Smooth muscle cell (in vitro differentiated cells): ENCODE data around the gene KCNAB1. TPM values are rescaled to one million over a fixed set of nuclear protein-coding genes. Genes with fewer than 3 reads are reported as not detected.
"Not testable (repeated sequence)": the region's sequence is repeated elsewhere in the genome, so short reads cannot be mapped to it uniquely, and the experiment has no call there.

Experiments used
- DNase-seq: peaks from one replicate; lab custom pipeline; 2025; ENCODE audit not compliant: unreplicated experiment; lab: John Stamatoyannopoulos, UW
- H2AFZ ChIP-seq: fragments of 200-600 bp; sonication (generic); 2 replicates; pipeline ENCODE4 v1.6.0; 2016; ENCODE audit warnings: antibody characterized with exemption, low read depth, mild to moderate bottlenecking
- H3F3A ChIP-seq: fragments of 200-600 bp; sonication (generic); 2 replicates; pipeline ENCODE4 v1.6.0; 2017; ENCODE audit warnings: antibody characterized with exemption, low read depth
- H3K27ac ChIP-seq: fragments of 200-600 bp; sonication (generic); 2 replicates; pipeline ENCODE4 v1.5.1; 2016; ENCODE audit warnings: low read depth, mild to moderate bottlenecking
- H3K27me3 ChIP-seq: fragments of 200-600 bp; sonication (generic); 2 replicates; pipeline ENCODE4 v1.6.1; 2016; ENCODE audit warnings: low read depth, mild to moderate bottlenecking
- H3K36me3 ChIP-seq: fragments of 200-600 bp; sonication (generic); 2 replicates; pipeline ENCODE4 v1.5.1; 2016; ENCODE audit warnings: low read depth
- H3K4me1 ChIP-seq: fragments of 200-600 bp; sonication (generic); 2 replicates; pipeline ENCODE4 v1.5.1; 2016; ENCODE audit warnings: low read depth
- H3K4me2 ChIP-seq: fragments of 200-600 bp; sonication (generic); 2 replicates; pipeline ENCODE4 v1.6.0; 2016; ENCODE audit warnings: mild to moderate bottlenecking
- H3K4me3 ChIP-seq: fragments of 200-600 bp; sonication (generic); 2 replicates; pipeline ENCODE4 v1.5.1; 2016; ENCODE audit warnings: mild to moderate bottlenecking
- H3K79me2 ChIP-seq: fragments of 200-600 bp; sonication (generic); 2 replicates; pipeline ENCODE4 v1.6.0; 2016; ENCODE audit warnings: low read depth, mild to moderate bottlenecking
- H3K9ac ChIP-seq: fragments of 200-600 bp; sonication (generic); 2 replicates; pipeline ENCODE4 v1.6.0; 2016; ENCODE audit warnings: low read depth
- H3K9me3 ChIP-seq: fragments of 200-600 bp; sonication (generic); replicated peaks from 2 replicates; pipeline ENCODE4 v1.5.1; 2016; ENCODE audit warnings: low read depth
- H4K20me1 ChIP-seq: fragments of 200-600 bp; sonication (generic); 2 replicates; pipeline ENCODE4 v1.6.0; 2016; ENCODE audit warnings: low read depth
- WGBS: methylation state at CpG from one replicate; pipeline ENCODE4 v1.1.7; 2016; ENCODE audit warnings: low lambda C conversion rate; 5-methylcytosine and 5-hydroxymethylcytosine counted together
- polyA plus RNA-seq: library from polyadenylated mRNA; unstranded; fragments of >200 nt; fragmentation: Nextera tagmentation; extraction: Ambion mirVana; gene quantifications from 2 replicates; pipeline ENCODE4 v1.2.1, GENCODE V29; 2016
- total RNA-seq: library from RNA; depleted of rRNA; stranded (reverse); fragments of >200 nt; gene quantifications from 2 replicates; pipeline ENCODE4 v1.2.3, GENCODE V29; 2014
- TF ChIP-seq, protein P1 (sequence below): fragments of 200-600 bp; sonication (generic); IDR thresholded peaks from 2 replicates; pipeline ENCODE4 v1.5.1; 2017; ENCODE audit warnings: borderline replicate concordance, mild to moderate bottlenecking, antibody characterized with exemption; ENCODE audit not compliant: insufficient read depth, poor library complexity, severe bottlenecking

The KCNAB1 gene
- total and polyA plus RNA-seq, 2 experiments from 2014 or later: 0.36 to 1.0 TPM

DNA sequence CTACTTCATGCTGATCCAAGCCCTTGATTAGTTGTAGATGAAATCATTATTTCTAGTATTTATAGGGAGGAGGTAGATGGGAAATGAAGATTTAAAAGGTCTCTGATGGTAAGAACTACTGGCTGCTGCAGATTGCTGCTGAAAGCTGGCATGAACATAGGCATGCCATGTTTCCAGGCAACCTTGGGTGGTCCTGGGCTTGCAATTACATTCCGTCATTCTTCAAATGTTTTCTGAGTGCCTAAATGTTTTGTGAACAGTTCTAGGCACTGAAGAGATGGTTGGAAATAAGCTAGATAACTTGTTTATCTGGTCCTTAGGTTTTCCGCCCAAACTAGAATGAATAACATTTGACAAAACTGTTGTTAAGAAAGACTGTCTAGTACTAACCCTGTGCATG lies 95.8 kb downstream of the KCNAB1 start:
- no peak overlapping the region for H3K9ac ChIP-seq
- H3K79me2 ChIP-seq: no peaks in the 10 kb centered on the region
- no peak overlapping the region for H3K4me3 ChIP-seq
- H3K27me3 ChIP-seq: no peaks in the 10 kb centered on the region
- H2AFZ ChIP-seq: no peak overlapping the region
- H3F3A ChIP-seq: peaks cover 15% of the 10 kb centered on the region
- 79% methylated on average over 2 of the region's 2 CpGs for WGBS
- TF ChIP-seq, protein P1, sequence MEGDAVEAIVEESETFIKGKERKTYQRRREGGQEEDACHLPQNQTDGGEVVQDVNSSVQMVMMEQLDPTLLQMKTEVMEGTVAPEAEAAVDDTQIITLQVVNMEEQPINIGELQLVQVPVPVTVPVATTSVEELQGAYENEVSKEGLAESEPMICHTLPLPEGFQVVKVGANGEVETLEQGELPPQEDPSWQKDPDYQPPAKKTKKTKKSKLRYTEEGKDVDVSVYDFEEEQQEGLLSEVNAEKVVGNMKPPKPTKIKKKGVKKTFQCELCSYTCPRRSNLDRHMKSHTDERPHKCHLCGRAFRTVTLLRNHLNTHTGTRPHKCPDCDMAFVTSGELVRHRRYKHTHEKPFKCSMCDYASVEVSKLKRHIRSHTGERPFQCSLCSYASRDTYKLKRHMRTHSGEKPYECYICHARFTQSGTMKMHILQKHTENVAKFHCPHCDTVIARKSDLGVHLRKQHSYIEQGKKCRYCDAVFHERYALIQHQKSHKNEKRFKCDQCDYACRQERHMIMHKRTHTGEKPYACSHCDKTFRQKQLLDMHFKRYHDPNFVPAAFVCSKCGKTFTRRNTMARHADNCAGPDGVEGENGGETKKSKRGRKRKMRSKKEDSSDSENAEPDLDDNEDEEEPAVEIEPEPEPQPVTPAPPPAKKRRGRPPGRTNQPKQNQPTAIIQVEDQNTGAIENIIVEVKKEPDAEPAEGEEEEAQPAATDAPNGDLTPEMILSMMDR: no peak
- no peak for DNase-seq
- peaks cover 9% of the 10 kb centered on the region for H3K4me1 ChIP-seq
- H3K36me3 ChIP-seq: no peaks in the 10 kb centered on the region
- no peaks in the 10 kb centered on the region for H3K9me3 ChIP-seq
- no peaks in the 10 kb centered on the region for H4K20me1 ChIP-seq
- no peak overlapping the region for H3K27ac ChIP-seq
- H3K4me2 ChIP-seq: no peak overlapping the region

DNA sequence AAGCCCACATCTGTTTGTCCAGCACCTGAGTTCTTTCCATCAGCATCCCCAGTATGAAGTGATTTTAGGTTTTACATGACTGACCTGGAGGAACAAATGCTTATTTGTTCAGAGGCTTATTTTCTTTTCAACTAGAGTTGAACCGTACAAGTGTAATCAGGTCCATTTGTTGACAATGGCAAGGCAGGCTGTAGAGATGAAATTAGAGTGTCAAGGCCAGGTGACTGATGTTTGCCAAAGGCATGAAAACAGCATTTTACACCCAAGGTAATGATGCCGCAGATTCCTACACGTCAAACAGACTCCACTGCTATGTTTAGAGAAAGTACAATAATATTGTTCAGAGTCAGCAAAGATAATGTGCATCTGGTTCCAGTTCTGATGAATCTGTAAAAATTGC lies 96.5 kb downstream of the KCNAB1 start:
- 70% methylated on average over 3 of the region's 3 CpGs for WGBS
- Histone ChIP-seq H3K4me3 (no peak overlapping the region), H3K27me3 (no peaks in the 10 kb centered on the region), H3K9me3 (no peaks in the 10 kb centered on the region), H3K4me2 (peak overlapping the region; percentile 53), H3K36me3 (no peaks in the 10 kb centered on the region), H3K27ac (peak overlapping the region; percentile 91), H3F3A (peaks cover 15% of the 10 kb centered on the region), H2AFZ (no peak overlapping the region), H3K79me2 (no peaks in the 10 kb centered on the region), H4K20me1 (no peaks in the 10 kb centered on the region), H3K4me1 (peaks cover 9% of the 10 kb centered on the region), H3K9ac (no peak overlapping the region)
- TF ChIP-seq, protein P1: no peak
- DNase-seq: no peak

GRCh38 chr3:156217674-156218352 lies 97.4 kb downstream of the KCNAB1 start:
- H3K4me2 ChIP-seq: peak overlapping the region; percentile 53
- H3K27ac ChIP-seq: peak overlapping the region; percentile 91
- H3K9me3 ChIP-seq: no peaks in the 10 kb centered on the region
- TF ChIP-seq, protein P1: no peak
- no peaks in the 10 kb centered on the region for H4K20me1 ChIP-seq
- H3K27me3 ChIP-seq: no peaks in the 10 kb centered on the region
- WGBS: 7% methylated on average over 9 of the region's 9 CpGs
- peaks cover 9% of the 10 kb centered on the region for H3K4me1 ChIP-seq
- peak overlapping the region; percentile 45 for H3K9ac ChIP-seq
- H3K36me3 ChIP-seq: no peaks in the 10 kb centered on the region
- no peaks in the 10 kb centered on the region for H3K79me2 ChIP-seq
- no peak overlapping the region for H3K4me3 ChIP-seq
- H2AFZ ChIP-seq: no peak overlapping the region
- peaks cover 15% of the 10 kb centered on the region for H3F3A ChIP-seq
- DNase-seq: peak; percentile 23

DNA sequence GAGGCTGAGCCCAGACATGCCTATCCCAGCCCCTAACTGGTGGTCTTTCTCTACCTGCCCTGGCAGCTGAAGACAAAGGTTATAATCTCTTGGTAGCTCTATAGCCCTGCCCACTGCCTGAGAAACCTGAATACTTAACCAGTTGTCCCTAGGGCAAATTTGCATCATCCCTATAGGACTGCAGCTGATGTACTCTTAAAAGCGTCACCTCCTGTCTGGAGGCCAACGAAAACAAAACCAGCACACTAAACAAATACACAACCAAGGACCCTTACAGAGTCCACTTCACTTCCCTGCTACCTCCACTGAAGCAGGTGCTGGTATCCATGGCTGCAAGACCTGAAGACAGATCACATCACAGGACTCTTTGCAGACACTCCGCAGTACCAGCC lies 98.0 kb downstream of the KCNAB1 start:
- Histone ChIP-seq H3K27ac (peak overlapping the region; percentile 91), H3K4me1 (peaks cover 9% of the 10 kb centered on the region), H3K79me2 (no peaks in the 10 kb centered on the region), H3K4me3 (no peak overlapping the region), H3K36me3 (no peaks in the 10 kb centered on the region), H3K9ac (peak overlapping the region; percentile 45), H3K27me3 (no peaks in the 10 kb centered on the region), H3K9me3 (no peaks in the 10 kb centered on the region), H3K4me2 (peak overlapping the region; percentile 53), H3F3A (peaks cover 15% of the 10 kb centered on the region), H2AFZ (no peak overlapping the region), H4K20me1 (no peaks in the 10 kb centered on the region)
- TF ChIP-seq, protein P1: no peak
- WGBS: 61% methylated on average over 3 of the region's 3 CpGs
- DNase-seq: no peak

GRCh38 chr3:156222381-156222780 lies 102.0 kb downstream of the KCNAB1 start:
- H3K4me3 ChIP-seq, H3K79me2 ChIP-seq, H3K27me3 ChIP-seq: not testable (repeated sequence)

More at GRCh38 chr3:156222381-156222780, 102.0 kb downstream of the KCNAB1 start:
- H2AFZ ChIP-seq, H3K36me3 ChIP-seq, H3K4me2 ChIP-seq, H3F3A ChIP-seq, H4K20me1 ChIP-seq, H3K9me3 ChIP-seq, DNase-seq, H3K4me1 ChIP-seq, H3K27ac ChIP-seq, H3K9ac ChIP-seq: not testable (repeated sequence)
